PC-9 (cell line): Measurements from ENCODE around the gene UNC5C.

Source experiments
- EZH2 ChIP-seq: fragments of 200-600 bp; sonication (generic); IDR thresholded peaks from 2 replicates; pipeline ENCODE4 v1.8.0; 2017; ENCODE audit warnings: antibody characterized with exemption, low read depth
- TF ChIP-seq, protein P1 (sequence below): fragments of 200-600 bp; sonication (generic); conservative IDR thresholded peaks from 2 replicates; pipeline ENCODE4 v1.6.1; 2017; ENCODE audit warnings: mixed run types, antibody characterized with exemption, mild to moderate bottlenecking, moderate library complexity

GRCh38 chr4:95531141-95531540 lies 17.6 kb downstream of the UNC5C start:
- TF ChIP-seq, protein P1, sequence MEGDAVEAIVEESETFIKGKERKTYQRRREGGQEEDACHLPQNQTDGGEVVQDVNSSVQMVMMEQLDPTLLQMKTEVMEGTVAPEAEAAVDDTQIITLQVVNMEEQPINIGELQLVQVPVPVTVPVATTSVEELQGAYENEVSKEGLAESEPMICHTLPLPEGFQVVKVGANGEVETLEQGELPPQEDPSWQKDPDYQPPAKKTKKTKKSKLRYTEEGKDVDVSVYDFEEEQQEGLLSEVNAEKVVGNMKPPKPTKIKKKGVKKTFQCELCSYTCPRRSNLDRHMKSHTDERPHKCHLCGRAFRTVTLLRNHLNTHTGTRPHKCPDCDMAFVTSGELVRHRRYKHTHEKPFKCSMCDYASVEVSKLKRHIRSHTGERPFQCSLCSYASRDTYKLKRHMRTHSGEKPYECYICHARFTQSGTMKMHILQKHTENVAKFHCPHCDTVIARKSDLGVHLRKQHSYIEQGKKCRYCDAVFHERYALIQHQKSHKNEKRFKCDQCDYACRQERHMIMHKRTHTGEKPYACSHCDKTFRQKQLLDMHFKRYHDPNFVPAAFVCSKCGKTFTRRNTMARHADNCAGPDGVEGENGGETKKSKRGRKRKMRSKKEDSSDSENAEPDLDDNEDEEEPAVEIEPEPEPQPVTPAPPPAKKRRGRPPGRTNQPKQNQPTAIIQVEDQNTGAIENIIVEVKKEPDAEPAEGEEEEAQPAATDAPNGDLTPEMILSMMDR, result no peak
- no peak for TF ChIP-seq EZH2
